Right ventricle myocardium inferior (tissue), 1 donor: ENCODE measurements around the gene AKR1A1. TPM values are rescaled to one million over a fixed set of nuclear protein-coding genes. Genes with fewer than 3 reads are reported as not detected.
"Not testable (repeated sequence)": the region's sequence is repeated elsewhere in the genome, so short reads cannot be mapped to it uniquely, and the experiment has no call there.

Source experiments
- ATAC-seq: fragments of 200-7000 bp; cut with Tn5 transposase; one replicate; pipeline ENCODE4 v1.9.1; 2020; ENCODE audit warnings: mild to moderate bottlenecking, moderate library complexity
- DNase-seq: peaks from one replicate; pipeline ENCODE4 v3.0.0; 2021; ENCODE audit errors: missing footprints
- intact Hi-C: fragments of 100-400 bp; cut with DNase I; formaldehyde crosslinking; loops from one replicate; pipeline ENCODE4 v1.11.0; 2022
- total RNA-seq: library from RNA; stranded (reverse); fragmentation: NEBNext Ultra II Directional; extraction: Animal tissue kit (Norgen Biotek cat#: 25700); gene quantifications from one replicate; pipeline ENCODE4 v1.2.1, GENCODE V29; 2021
- donor health status: DM: no; HTN: yes; CAD: no; lungs with severe emphysema.

Gene AKR1A1
- total RNA-seq, 1 donor from 2014 or later, result 55.9 TPM

DNA sequence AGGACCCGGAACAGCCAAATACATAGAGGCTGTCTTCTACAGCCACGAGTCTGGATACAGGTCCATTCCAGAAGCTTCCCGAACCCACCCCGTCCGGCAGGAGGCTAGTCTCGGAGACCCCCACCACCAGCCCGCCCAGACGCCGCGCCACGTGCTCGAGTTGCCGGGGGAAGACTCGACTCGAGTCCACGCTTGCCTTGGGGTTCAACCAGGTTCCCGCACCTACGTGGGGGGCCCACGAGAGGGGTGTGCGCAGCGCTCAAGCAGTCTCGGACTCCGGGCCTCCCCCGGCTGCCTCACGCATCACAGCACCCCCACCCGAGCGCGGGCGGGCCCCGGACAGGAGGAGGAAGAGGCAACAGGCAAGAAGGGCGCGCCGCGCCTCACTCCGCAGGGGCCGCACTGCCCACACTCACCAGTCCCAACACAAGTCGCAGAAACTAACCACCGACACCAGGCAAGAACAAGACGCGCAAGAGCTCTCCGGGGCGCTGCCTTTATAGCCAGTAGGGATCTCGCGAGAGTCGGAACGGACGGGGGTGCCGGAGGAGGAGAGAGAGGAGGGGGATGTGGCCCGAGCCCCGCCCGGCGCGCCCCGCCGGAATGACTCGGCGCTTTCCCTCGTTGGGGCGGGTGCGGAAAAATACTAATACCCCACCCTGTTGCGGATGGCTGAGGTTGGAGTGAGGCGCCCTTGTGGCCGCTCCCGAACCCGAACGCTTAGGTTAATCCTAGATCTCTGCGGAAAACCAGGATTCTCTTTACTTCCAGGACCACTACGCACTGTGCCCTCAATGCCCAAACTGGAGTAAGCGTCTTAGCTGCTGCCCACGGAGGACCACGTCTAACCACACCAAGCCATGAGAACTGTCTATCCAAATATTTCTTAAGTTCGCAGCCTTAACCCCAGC is 29.0 kb upstream of the AKR1A1 start, which contains the start of gene PRDX1:
Gene PRDX1, minus strand, starts transcription at position 472 of the 911 bp plus-strand sequence. CDS start 2,841 bp downstream, outside the sequence.
- intact Hi-C loops, result loop anchor here (1.0 to 5.0 kb wide), 2 partner anchors 29 to 46 kb away; partner anchors contain the start of gene AKR1A1
- ATAC-seq, result peak; percentile 96
- peak; percentile 96 for DNase-seq

DNA sequence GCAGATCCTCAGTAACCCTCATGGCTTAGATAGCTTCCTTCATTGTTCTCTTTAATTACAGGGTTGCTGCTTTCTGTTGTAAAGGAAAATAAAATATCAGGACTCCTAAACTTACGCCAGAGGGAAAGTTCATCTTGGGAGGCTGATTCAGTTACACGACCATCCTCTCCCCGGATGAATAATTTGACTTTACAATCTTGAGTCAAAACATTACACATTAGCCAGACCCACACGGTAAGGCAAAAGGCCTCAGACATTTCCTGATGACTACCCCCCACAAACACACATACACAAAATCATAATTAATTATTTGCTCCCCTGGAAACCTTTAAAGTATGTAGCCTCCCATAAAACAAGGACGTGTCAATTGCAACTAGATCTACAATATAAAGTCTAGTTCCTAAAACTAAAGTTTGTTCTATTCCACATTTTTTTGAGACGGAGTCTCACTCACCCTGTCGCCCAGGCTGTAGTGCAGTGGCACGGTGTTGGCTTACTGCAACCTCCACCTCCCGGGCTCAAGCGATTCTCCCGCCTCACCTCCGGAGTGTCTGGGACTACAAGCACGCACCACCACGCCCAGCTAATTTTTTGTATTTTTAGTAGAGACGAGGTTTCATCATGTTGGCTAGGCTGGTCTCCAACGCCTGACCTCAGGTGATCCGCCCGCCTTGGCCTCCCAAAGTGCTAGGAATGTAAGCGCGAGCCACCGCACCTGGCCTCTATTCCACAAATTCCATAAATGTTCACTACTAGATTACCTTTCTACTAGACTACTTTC is 28.1 kb upstream of the AKR1A1 start:
- ATAC-seq, result no peak
- intact Hi-C loops, result loop anchor here (5.0 kb wide), 1 partner anchor 45 kb away; no protein-coding TSS in a partner anchor
- DNase-seq, result no peak

DNA sequence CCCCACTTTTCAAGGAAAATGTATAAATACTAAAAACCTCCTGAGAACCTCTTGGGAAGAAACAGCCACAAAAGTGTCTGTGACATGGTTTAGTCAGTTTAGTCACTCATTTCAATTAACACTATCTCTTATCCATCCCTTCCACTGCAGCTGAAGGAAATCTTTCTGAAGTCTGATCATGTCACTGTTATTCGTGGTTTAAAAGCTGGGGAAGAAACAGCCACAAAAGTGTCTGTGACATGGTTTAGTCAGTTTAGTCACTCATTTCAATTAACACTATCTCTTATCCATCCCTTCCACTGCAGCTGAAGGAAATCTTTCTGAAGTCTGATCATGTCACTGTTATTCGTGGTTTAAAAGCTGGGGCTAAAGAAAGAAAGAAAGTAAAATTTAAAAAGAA is 27.1 kb upstream of the AKR1A1 start:
- not testable (repeated sequence) for DNase-seq

DNA sequence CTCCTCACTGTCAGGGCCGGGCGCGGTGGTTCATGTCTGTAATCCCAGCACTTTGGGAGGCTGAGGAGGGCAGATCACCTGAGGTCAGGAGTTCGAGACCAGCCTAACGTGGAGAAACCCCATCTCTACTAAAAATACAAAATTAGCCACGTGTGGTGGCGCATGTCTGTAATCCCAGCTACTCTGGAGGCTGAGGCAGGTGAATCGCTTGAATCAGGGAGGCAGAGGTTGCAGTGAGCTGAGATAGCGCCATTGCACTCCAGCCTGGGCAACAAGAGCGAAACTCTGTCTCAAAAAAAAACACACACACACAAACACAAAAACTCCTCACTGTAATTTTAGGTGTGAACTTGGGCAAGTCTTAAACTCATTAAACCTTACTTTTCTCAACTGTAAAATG is 26.7 kb upstream of the AKR1A1 start:
- intact Hi-C loops, result loop anchor here (5.0 kb wide), 1 partner anchor 43 kb away; no protein-coding TSS in a partner anchor
- not testable (repeated sequence) for ATAC-seq, DNase-seq

More for the DNA sequence above, 27.1 kb upstream of the AKR1A1 start:
- not testable (repeated sequence) for ATAC-seq
- intact Hi-C loops, result loop anchor here (5.0 kb wide), 1 partner anchor 44 kb away; no protein-coding TSS in a partner anchor

DNA sequence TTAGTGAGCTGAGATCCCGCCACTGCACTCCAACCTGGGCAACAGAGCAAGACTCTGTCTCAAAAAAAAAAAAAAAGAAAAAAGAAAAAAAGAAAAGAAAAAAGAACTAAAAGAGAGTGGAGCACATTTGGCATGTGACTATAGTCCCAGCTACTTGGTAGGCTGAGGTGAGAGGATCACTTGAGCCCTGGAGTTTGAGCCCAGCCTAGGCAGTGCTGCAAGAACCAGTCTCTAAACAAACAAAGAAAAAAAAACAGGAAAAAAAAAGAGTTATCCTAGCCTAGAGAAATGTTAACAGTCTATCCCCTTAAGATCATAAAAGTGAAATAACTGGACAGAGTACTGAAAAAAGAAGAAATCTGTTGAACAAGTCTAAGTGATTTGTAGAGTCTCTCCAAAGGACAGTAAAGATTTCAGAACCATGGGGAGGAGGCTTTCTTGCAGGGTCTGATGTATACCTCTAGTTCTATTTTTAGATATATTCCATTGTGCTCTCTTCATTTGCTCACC is 24.4 kb upstream of the AKR1A1 start:
- DNase-seq (no peak), ATAC-seq (no peak)
- intact Hi-C loops, result no loop called here

DNA sequence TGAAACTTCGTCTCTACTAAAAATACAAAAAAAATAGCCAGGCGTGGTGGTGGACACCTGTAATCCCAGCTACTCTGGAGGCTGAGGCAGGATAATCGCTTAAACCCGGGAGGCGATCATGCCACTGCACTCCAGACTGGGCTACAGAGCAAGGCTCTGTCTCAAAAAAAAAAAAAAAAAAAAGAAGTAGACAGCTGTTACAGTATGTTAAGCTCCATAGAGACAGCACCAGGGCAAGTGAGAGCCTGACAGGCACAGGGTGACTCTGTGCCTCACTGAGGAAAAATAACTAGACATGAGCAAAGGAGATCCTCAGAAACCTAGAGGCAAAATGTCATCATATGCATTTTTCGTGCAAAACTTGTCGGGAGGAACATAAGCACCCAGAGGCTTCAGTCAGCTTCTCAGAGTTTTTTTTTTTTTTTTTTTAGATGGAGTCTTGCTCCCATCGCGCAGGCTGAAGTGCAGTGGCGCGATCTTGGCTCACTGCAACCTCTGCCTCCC is 19.9 kb upstream of the AKR1A1 start:
- DNase-seq, result no peak
- intact Hi-C loops, result no loop called here
- no peak for ATAC-seq

DNA sequence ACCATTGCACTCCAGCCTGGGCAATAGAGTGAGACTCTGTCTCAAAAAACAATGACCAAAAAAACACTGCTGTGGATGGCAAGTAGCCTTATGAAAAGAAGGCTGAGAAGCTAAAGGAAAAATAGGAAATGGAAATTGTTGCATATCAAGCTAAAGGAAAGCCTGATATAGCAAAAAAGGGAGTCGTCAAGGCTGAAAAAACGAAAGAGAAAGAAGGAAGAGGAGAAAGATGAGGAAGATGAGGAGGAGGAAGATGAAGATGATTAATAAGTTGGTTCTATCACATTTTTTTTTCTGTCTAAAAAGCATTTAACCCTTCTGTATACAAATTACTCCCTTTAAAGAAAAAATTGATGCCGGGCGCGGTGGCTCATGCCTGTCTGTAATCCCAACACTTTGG is 18.8 kb upstream of the AKR1A1 start:
- intact Hi-C loops, result no loop called here
- no peak for DNase-seq
- ATAC-seq, result no peak

DNA sequence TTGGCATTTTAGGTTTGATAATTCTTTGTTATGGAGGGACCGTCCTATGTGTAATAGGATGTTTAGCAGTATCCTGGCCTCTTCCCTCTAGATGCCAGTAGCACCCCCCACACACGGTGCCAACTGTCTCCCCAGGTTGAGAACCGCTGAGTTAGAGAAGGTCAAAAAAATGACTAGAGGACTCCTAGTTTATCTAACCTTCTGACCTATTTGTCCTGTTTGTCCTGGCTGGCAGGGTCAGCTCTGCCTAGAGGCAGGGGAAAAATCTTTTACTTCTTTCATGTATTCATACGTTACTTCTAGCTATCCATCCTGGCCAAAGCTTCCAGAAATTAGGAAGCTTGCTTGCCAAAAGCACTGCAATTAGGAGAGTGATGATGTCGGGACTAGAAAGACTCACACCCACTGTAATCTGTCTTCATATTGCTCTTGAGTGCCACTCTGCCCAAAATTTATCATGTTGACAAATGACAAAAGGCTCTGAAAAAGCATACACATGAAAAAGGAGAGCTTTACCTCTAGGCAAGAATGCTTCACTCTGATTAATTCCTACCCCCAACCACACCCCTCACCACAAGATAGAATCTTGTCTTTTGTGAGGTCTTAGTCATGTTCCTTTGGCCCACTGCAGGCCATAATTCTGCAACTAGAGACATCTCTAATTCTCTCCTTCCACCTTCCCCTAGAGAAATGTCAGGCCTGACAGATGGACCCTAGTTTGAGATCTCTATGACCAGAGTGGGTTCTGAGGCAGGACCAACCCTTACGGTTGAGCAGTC is 14.4 kb upstream of the AKR1A1 start:
- no peak for ATAC-seq
- intact Hi-C loops, result no loop called here

DNA sequence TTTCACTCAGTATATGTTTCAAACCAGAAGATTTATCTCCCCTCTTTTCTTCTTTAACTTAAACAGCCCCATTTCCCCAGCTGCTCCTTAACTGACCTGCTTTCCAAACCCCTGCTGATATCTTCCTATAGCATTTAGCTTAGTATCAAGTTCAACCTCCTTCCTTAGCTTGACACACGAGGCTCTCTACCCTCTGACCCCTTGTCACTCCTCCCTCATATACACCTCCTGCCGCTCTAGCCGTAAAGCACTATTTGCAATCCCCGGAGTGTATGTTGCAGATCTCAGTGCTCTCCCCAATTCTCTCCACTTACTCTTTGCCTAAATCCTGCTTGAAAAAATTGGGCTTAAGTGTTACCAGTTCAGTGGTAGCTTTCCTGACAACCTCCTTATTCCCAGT is 13.7 kb upstream of the AKR1A1 start:
- ATAC-seq (no peak), DNase-seq (no peak)
- intact Hi-C loops, result no loop called here

More for the DNA sequence above, 14.4 kb upstream of the AKR1A1 start:
- no peak for DNase-seq

DNA sequence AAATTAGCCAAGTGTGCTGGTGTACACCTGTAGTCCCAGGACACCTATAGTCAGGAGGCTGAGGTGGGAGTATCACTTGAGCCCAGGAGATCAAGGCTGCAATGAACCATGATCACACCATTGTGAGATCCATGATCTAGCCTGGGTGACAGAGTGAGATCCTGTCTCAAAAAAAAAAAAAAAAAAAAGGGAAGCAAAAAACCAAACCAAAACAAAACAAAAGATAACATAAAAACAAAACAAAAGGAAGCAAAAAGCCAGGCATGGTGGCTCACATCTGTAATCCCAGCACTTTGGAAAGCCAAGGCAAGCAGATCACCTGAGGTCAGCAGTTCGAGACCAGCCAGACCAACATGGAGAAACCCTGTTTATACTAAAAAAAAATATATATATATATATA is 9.4 kb upstream of the AKR1A1 start:
- intact Hi-C loops, result no loop called here
- DNase-seq, result no peak
- no peak for ATAC-seq

DNA sequence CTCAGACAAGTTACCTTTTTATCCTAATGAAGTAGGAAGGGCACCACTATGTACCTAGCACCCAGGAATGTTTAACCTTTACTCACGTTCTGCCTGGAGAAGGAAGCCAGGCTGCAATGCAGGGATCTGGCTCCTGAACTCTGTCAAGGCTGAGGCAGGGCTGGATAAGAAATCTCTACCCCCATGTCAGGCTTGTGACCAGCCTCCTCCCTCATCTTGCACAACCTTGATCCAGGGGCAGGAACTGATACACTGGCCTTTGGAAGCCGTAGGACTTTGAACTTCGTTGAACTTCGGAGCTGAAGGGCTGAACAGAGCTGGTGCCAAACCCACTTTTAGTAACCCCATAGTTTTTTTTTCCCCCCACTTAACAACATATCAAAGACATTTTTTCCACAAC is 8.0 kb upstream of the AKR1A1 start:
- DNase-seq (no peak), ATAC-seq (no peak)
- intact Hi-C loops, result no loop called here

DNA sequence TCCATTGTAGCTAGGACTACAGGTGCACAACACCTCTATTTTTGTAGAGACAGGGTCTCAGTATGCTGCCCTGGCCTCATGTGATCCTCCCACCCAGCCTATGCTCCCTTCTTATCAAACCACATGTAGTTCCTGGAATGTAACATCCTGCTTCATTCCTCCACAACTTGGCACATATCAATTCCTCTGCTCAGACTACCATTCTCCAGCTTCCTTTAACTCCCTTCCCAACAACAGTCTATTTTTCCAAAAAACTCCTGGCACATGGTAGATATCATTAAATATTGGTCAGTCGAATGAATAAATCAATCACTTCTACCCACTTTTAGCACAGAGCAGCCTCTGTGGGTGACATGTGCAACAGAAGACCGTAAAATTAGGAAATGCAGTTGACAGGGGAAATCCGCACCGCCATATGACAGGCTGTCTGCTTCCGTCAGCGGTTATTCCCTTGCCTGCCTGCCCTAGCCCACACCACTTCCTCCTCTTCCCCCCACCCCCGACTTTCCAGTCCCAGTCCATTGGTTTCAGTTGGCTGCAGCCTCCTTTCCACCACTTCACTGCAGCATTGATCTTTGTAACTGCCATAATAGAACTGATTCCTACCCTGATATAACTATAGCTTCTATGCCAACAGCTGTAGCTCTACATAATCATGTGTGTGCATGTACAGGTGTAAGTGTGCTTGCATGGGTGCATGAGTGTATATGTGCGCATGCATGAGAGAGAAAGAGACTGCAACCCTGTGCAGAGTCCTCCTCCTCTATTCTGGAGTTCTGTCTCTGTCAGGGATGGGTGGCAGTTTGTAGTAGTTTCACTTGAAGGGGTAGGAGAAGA is 6.8 kb upstream of the AKR1A1 start:
- intact Hi-C loops, result no loop called here
- peak; percentile 70 for DNase-seq
- peak; percentile 75 for ATAC-seq

DNA sequence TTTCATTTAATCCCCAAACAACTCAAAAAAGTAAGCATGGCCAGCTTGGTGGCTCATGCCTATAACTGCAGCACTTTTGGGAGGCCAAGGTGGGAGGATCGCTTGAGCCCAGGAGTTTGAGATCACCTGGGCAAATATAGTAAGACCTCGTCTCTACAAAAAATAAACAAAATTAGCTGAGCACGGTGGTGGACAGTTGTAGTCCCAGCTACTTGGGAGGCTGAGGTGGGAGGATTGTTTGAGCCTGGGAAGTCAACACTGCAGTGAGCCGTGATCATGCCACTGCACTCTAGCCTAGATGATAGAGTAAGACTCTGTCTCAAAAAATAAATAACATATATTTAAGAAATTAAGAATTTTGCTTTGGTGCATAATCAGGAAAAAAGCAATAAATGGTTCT is 6.1 kb upstream of the AKR1A1 start:
- ATAC-seq (no peak), DNase-seq (no peak)
- intact Hi-C loops, result no loop called here

DNA sequence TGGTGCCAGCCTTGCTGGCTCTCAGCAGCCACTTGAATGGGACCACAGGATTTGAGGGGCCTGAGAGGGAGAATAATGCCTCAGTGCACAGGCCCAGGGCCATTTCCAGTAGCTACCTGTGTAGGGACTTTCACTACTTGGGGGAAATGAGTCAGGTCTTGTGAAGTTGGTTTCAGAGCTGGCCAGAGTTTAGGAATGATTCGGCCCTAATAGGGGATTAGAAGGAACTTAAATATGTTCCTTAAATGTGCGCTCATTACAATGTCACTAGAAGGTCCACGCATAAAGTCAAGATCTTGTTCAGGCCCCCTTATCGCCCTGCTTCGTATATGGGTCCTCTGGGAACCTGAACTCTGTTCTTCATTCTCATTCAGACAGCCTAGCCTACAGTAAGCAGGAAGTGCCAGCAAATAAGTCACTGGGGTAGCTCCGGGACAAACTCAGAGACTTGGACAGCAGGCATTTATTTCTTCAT is 5.6 kb upstream of the AKR1A1 start:
- intact Hi-C loops, result no loop called here
- no peak for ATAC-seq
- DNase-seq, result no peak

DNA sequence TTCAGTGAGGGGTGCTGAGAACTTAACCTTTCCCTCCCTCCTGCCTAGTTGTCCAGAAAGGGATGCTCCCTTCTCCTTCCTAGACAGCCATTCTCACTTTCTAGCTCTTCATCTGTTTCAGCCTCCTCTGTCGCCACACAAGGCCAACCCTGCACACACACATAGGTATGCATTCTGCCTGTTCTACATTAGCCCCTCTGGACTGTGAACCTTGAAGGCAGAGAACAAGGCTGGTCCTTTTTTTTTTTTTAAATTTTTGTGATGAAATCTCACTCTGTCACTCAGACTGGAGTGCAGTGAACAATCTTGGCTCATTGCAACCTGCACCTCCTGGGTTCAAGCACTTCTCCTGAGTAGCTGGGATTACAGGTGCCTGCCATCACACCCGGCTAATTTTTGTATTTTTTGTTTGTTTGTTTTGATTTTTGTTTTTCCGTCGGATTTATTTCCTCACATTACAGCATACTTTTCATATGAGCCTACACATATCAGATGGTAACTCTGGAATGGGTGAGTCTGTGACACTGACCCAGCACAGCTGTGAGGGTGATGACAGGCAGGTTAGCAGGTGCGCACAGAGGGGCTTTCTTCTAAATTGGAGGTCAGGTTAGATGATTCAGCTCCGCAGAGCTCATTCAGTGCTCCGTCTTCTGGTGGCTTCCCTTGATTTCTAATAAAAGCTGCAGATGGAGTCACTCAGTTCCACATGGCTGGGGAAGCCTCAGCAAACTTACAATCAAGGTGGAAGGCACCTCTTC is 4.9 kb upstream of the AKR1A1 start:
- intact Hi-C loops, result no loop called here
- ATAC-seq (no peak), DNase-seq (no peak)

DNA sequence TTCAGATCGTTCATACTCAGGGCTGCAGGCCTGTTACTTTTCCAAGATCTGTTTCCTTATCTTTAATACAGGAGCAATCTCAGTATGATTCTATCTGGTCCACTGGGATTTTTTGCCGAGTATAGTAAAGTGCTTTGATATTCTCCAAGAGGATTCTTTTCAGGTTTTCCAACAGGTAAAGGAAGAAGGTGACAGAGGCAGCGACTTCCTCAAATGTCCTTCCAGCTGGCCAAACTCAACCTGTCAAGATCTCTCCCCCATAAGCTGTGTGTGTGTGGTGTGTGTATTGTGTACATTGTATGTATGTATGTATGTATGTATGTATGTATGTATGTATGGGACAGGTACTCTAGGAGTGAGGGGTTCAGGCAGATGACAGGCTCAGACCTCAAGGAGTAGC is 1.1 kb downstream of the AKR1A1 start:
- intact Hi-C loops, result no loop called here
- no peak for DNase-seq
- ATAC-seq, result no peak

DNA sequence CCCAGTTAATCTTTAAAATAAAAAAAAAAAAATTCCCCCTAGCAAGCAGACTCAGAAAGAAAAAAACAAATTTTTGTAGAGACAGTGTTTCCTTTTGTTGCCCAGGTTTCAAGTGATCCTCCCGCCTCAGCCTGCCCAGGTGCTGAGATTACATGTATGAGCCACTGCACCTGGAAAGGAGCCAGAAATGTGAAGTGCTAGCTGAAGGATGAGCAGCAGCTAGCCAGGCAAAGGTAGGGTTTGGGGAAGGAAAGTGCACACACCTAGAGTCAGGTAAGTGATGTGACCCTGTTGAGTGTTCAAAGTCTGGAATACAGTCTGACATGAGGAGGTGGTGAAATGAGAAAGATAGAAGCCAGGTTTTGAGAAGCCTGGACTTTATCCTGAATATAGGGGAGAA is 1.7 kb downstream of the AKR1A1 start:
- DNase-seq (no peak), ATAC-seq (no peak)
- intact Hi-C loops, result no loop called here
